DLD1 (cell line): ENCODE data around the gene SERPINB6.
"Not testable (repeated sequence)": the region's sequence is repeated elsewhere in the genome, so short reads cannot be mapped to it uniquely, and the experiment has no call there.

Experiments used
- in situ Hi-C: cut with HindIII; loops from 2 replicates; pipeline ENCODE4 v1.10.0; 2017; ENCODE audit warnings: low sequenced_read_pairs

The SERPINB6 gene

GRCh38 chr6:2971420-2972218 lies at the start of gene SERPINB6:
TSS of gene SERPINB6 (minus strand) at chr6:2971567. CDS start at chr6:2959332, 12,235 bp downstream.
- in situ Hi-C loops = no loop called here

- in situ Hi-C loops = no loop called here
Observed at GRCh38 chr6:3019749-3020320, 48.5 kb upstream of the SERPINB6 start.

DNA sequence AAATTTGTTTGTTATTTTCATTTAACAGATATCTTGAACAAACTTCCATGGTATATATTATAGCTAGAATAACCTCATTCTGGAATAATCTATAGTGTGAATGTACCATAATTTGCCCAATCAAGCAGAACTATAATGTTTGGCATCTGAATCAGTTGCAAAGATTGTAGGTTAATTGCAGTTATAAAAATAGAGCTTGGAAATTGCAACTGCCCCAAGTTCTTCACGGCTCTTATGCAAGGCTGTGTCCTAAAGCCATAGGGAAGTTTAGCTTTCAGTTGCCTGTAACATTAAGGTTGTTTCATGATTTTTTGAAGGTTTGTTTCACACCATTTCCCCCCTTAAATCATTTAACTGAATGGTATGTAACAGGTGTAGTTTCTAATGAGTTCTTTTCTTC lies 47.7 kb upstream of the SERPINB6 start:
- in situ Hi-C loops = no loop called here

- in situ Hi-C loops = no loop called here
Observed at GRCh38 chr6:3017304-3017703, 45.9 kb upstream of the SERPINB6 start.

DNA sequence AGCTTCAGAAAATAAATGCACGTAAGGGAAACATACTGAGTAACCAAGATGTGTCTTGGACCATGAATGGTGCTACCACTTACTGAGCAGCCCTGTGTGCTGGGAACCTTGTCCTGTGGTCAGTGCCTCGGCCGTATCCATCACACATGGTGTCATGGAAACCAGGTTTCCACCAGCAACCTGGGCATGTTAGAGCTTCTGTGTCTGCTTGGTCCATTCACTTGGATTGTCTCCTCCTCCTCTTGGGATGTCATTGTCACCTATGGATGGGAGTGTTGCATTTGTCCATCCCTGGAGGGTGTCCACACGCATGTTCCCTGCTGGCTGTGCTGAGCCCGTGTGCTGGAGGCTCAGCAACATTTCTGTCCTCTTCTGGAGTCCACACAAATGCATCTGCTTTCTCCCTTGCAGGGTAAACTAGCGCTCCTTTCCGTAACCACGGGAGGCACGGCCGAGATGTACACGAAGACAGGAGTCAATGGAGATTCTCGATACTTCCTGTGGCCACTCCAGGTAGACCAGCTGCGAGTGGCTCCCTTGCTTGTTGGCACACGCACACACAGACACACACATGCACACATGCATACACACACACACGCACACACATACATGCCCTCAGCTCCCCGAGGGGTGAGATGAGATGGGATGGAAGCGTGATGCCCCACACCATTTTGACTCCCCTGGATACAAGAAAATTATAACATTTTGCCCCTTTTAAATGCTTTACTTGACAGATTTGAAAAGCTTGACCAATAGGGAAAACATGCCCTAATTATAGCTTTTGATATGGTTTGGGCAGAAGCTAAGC lies 45.3 kb upstream of the SERPINB6 start:
- in situ Hi-C loops = no loop called here

DNA sequence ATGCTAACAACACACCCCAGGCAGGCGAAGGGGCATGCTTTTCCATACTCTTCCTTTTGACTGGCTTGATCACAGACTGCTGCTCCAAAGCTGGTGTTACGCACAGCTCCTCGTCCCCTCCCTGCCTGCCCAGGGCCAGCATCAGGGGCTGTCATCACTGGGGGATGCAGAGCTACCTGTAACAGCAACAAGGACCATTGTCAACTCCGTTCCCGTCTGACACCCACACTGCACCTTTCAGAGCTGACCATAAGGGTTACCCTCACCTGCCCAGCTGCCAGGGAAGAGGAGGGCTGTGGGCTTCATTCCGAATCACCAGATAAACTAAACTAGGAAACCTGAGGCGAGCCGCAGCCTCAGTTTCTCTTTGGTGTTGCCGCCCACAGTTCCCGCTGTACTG lies 43.8 kb upstream of the SERPINB6 start:
- in situ Hi-C loops = no loop called here

GRCh38 chr6:3014675-3015066 lies 43.3 kb upstream of the SERPINB6 start:
- in situ Hi-C loops = no loop called here

GRCh38 chr6:3013901-3014674 lies 42.7 kb upstream of the SERPINB6 start:
- in situ Hi-C loops = no loop called here

- in situ Hi-C loops = no loop called here
Observed at GRCh38 chr6:3013486-3013885, 42.1 kb upstream of the SERPINB6 start.

GRCh38 chr6:3011592-3011991 lies 40.2 kb upstream of the SERPINB6 start:
- in situ Hi-C loops = no loop called here

DNA sequence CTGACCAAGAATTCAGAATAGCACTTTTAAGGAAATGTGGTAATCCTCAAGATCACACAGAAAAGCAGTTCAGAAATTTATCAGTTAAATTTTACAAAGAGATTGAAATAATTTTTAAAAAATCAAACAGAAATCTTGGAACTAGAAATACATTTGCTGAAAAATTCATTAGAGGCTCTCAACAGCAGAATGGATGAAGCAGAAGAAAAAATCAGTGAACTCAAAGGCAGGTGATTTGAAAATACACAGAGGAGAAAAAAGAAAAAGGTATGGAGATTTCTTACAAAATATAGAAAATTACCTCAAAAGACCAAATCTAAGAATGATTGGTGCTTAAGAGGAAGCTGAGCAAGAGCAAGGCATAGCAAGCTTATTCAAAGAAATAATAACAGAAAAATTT lies 39.8 kb upstream of the SERPINB6 start:
- in situ Hi-C loops = no loop called here

DNA sequence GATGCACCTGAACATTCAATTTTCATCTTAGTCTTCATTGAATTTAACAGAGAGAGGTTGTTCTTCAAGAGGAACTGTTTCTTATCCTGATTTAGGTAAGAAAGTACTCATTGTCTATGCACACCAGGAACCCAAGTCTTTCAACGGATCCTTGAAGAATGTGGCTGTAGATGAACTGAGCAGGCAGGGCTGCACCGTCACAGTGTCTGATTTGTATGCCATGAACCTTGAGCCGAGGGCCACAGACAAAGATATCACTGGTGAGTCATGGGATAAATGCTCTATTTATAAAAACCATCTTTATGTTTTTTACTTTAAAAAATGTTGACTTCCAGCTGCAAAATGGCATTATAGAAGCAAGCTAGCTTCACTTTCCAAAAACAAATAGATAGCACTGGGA lies 38.6 kb upstream of the SERPINB6 start:
- in situ Hi-C loops = no loop called here

GRCh38 chr6:3008712-3009265 lies 37.4 kb upstream of the SERPINB6 start:
- in situ Hi-C loops = not testable (repeated sequence)

DNA sequence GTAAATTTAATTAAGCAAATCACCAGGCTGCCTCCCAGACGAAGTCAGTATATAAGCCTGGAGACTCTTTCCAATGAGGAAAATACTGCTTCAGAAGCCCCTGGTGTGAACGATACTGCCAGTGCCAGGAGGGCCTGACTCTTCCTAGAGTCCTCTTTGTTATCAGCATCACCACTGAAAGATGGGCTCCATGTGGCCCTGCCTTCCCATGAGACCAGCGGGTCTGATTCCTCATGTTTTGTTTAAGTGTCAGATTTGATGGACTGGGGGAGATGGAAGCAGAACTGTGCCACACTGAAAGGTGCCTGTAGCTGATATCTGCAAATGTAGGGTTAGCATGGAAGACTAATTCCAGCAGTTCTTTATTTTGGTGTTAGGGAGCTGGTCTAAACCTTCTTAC lies 36.2 kb upstream of the SERPINB6 start:
- in situ Hi-C loops = no loop called here

DNA sequence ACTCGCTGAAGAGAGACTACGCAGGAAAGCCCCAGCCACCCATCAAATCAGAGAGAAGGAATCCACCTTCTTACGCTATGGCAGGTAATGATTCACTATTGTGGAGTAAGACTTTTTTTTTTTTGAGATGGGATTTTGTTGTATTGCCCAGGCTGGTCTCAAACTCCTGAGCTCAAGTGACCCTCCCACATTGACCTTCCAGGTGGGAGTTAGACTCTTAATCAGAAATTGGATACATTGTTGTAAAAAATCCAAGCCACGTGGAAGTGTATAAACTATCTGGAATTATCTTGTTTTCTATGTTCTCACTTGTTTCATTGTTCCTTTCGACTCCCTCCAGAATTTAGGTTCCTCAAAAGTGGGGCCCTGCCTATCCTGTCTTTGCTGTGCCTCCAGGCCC lies 35.1 kb upstream of the SERPINB6 start:
- in situ Hi-C loops = no loop called here

DNA sequence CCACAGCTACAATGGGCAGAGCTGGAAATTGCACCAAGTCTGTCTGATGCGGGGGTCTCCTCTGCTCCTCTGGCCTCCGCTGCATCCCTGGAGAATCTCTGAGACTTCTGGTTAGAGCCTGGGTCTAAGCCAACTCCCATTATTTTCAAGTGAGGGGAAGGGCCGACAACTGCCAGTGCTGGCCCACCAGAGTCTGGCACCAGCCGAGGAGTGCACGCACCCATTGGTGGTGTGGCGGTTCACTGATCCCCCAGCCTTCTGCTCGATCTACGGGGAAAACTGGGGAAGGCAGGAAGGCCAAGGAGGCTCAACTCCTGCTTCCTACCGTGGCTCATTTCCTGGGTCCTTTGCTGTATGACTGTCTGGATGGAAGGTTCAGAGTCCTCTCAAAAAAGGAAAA lies 34.5 kb upstream of the SERPINB6 start:
- in situ Hi-C loops = no loop called here

DNA sequence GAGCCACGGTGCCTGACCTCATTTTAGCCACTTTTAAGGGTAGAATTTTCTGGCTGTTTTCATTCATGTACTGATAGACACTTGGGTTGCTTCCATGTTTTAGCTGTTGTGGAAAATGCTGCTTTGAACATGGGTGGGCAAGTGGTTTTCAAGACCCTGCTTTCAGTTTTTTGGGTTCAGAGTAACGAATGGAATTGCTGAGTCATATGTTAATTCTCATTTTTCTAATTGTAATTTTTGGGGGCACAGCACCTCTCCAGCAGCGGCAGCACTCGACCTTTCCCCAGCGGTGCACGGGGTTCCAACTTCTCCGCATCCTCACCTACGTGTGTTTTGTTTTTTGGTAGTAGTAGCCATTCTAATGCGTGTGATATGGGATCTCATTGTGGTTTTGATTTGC lies 33.7 kb upstream of the SERPINB6 start:
- in situ Hi-C loops = no loop called here

DNA sequence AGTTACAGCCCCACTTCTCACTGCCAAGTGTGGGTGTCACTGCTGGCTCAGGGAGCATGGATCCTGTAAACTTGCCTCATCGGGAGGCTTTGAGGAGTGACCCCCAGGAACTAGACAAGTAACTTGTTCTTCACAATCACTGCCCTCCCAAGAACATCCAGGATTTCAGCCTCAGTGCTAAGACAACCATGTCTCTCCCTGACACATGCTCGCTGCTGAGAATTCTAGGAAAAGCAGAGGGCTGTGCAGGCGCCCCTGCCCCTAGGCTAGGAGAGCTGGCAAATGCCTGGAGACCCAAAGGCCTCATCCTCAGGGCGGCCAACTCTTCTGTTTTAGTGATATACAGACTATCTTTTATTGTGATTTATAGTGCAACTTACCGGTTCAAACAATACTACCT lies 31.9 kb upstream of the SERPINB6 start:
- in situ Hi-C loops = not testable (repeated sequence)

GRCh38 chr6:3001773-3002293 lies 30.5 kb upstream of the SERPINB6 start:
- in situ Hi-C loops = no loop called here

- in situ Hi-C loops = no loop called here
Observed at GRCh38 chr6:3001146-3001772, 29.9 kb upstream of the SERPINB6 start.
